IMR-90 (cell line): ENCODE data around the gene MED22. TPM values are rescaled to one million over a fixed set of nuclear protein-coding genes. Genes with fewer than 3 reads are reported as not detected.

ENCODE experiments used
- ATAC-seq: fragments of 200-7000 bp; cut with Tn5 transposase; 2 replicates; pipeline ENCODE4 v1.9.1; 2020; ENCODE audit warnings: low read depth, mild to moderate bottlenecking, moderate library complexity
- BruUV-seq: library from RNA; stranded (reverse); fragments of 400-500 nt; replicated peaks from 2 replicates; lab custom pipeline; 2021; lab: Mats Ljungman, UMichigan
- CTCF ChIA-PET: fragments of 300-600 bp; formaldehyde crosslinking; extraction: SDS; loops from one replicate; lab custom pipeline; 2021; ENCODE audit warnings: antibody characterized with exemption; lab: Yijun Ruan, JAX
- POLR2A ChIA-PET: fragments of 300-600 bp; sonication (Branson Sonifier 250); formaldehyde crosslinking; loops from one replicate; lab custom pipeline; 2022; ENCODE audit warnings: antibody characterized with exemption; ENCODE audit not compliant: unreplicated experiment; lab: Charles Lee
- DNase-seq: peaks from one replicate; pipeline ENCODE4 v3.0.0; 2013
- H2AFZ ChIP-seq: replicated peaks from 2 replicates; pipeline ENCODE3; 2013; ENCODE audit warnings: low read length, mild to moderate bottlenecking; ENCODE audit not compliant: poor library complexity
- H2AK5ac ChIP-seq: 2 replicates; pipeline ENCODE4 v1.6.1; 2013; ENCODE audit warnings: low read depth, low read length, inconsistent platforms
- H2AK9ac ChIP-seq: replicated peaks from 2 replicates; pipeline ENCODE3; 2013; ENCODE audit warnings: mild to moderate bottlenecking, low read depth, low read length, moderate library complexity; ENCODE audit not compliant: poor library complexity
- H2BK120ac ChIP-seq: 2 replicates; pipeline ENCODE4 v1.6.1; 2013; ENCODE audit warnings: low read depth, low read length, inconsistent platforms
- H2BK15ac ChIP-seq: 3 replicates; pipeline ENCODE4 v1.6.1; 2013; ENCODE audit warnings: low read depth, low read length, inconsistent platforms
- H2BK20ac ChIP-seq: 2 replicates; pipeline ENCODE4 v1.6.1; 2013; ENCODE audit warnings: low read depth, mild to moderate bottlenecking, inconsistent platforms, low read length, moderate library complexity
- H2BK5ac ChIP-seq: 2 replicates; pipeline ENCODE4 v1.6.1; 2013; ENCODE audit warnings: mild to moderate bottlenecking, low read depth, low read length, inconsistent platforms; ENCODE audit not compliant: poor library complexity, severe bottlenecking
- H3K14ac ChIP-seq: replicated peaks from 2 replicates; pipeline ENCODE4 v1.6.1; 2013; ENCODE audit warnings: low read depth, low read length, inconsistent platforms
- H3K18ac ChIP-seq: 2 replicates; pipeline ENCODE4 v1.6.1; 2013; ENCODE audit warnings: low read depth, low read length, control low read depth
- H3K23ac ChIP-seq: 2 replicates; pipeline ENCODE4 v1.6.1; 2013; ENCODE audit warnings: low read depth, low read length, inconsistent platforms
- H3K27ac ChIP-seq: 2 replicates; pipeline ENCODE4 v1.5.1; 2013; ENCODE audit warnings: mild to moderate bottlenecking, control low read depth, low read length; ENCODE audit not compliant: insufficient read depth
- H3K27me3 ChIP-seq: 2 replicates; pipeline ENCODE4 v1.6.1; 2013; ENCODE audit warnings: low read length; ENCODE audit not compliant: control insufficient read depth, insufficient read depth
- H3K36me3 ChIP-seq: 2 replicates; pipeline ENCODE4 v1.6.1; 2013; ENCODE audit warnings: low read length, mixed read lengths; ENCODE audit not compliant: control insufficient read depth, insufficient read depth
- H3K4ac ChIP-seq: 2 replicates; pipeline ENCODE4 v1.6.1; 2013; ENCODE audit warnings: low read depth, low read length, inconsistent platforms
- H3K4me1 ChIP-seq: 2 replicates; pipeline ENCODE4 v1.6.1; 2013; ENCODE audit warnings: low read length, mixed read lengths; ENCODE audit not compliant: control insufficient read depth, insufficient read depth
- H3K4me2 ChIP-seq: 2 replicates; pipeline ENCODE4 v1.6.1; 2013; ENCODE audit warnings: low read depth, mild to moderate bottlenecking, control low read depth, low read length, moderate library complexity
- H3K4me3 ChIP-seq: 2 replicates; pipeline ENCODE4 v1.5.1; 2013; ENCODE audit warnings: low read depth, mild to moderate bottlenecking, control low read depth, low read length, moderate library complexity; ENCODE audit not compliant: insufficient read depth
- H3K56ac ChIP-seq: 2 replicates; pipeline ENCODE4 v1.6.1; 2013; ENCODE audit warnings: low read length, inconsistent platforms; ENCODE audit not compliant: insufficient read depth; ENCODE audit errors: extremely low read depth
- H3K79me1 ChIP-seq, 2 experiments: 2 replicates each; pipeline ENCODE4 v1.6.1; 2013; ENCODE audit warnings: low read length in 2 of 2, inconsistent platforms in 1 of 2, low read depth in 1 of 2
- H3K9ac ChIP-seq: 2 replicates; pipeline ENCODE4 v1.6.1; 2013; ENCODE audit warnings: low read depth, low read length, control low read depth
- H3K9me1 ChIP-seq: 2 replicates; pipeline ENCODE4 v1.6.1; 2013; ENCODE audit warnings: low read length, inconsistent platforms; ENCODE audit not compliant: insufficient read depth
- H3K9me3 ChIP-seq: 2 replicates; pipeline ENCODE4 v1.6.1; 2013; ENCODE audit warnings: low read length; ENCODE audit not compliant: control insufficient read depth, insufficient read depth
- H4K20me1 ChIP-seq: 2 replicates; pipeline ENCODE4 v1.6.1; 2013; ENCODE audit warnings: low read length, inconsistent platforms; ENCODE audit not compliant: insufficient read depth
- H4K5ac ChIP-seq: 2 replicates; pipeline ENCODE4 v1.6.1; 2013; ENCODE audit warnings: mild to moderate bottlenecking, low read depth, low read length, control low read depth
- H4K8ac ChIP-seq, 2 experiments: 2 replicates each; pipeline ENCODE4 v1.6.1; 2013; ENCODE audit warnings: low read depth in 2 of 2, low read length in 2 of 2, control low read depth in 1 of 2, inconsistent platforms in 1 of 2
- H4K91ac ChIP-seq: 2 replicates; pipeline ENCODE4 v1.6.1; 2013; ENCODE audit warnings: low read depth, low read length, inconsistent platforms; ENCODE audit not compliant: insufficient read depth
- CEBPB ChIP-seq: IDR thresholded peaks from 2 replicates; pipeline ENCODE4 v1.6.1; 2012; ENCODE audit warnings: low read depth, low read length, improper control_type of control experiment
- FOS ChIP-seq: fragments of 150-350 bp; IDR thresholded peaks from 2 replicates; pipeline ENCODE4 v1.6.1; 2016; ENCODE audit warnings: low read depth, low read length
- MAFK ChIP-seq: IDR thresholded peaks from 2 replicates; pipeline ENCODE4 v1.6.1; 2012; ENCODE audit warnings: low read depth, low read length, improper control_type of control experiment
- MAZ ChIP-seq: IDR thresholded peaks from 2 replicates; pipeline ENCODE4 v1.6.1; 2012; ENCODE audit warnings: low read depth, mild to moderate bottlenecking, low read length, improper control_type of control experiment, moderate library complexity, borderline replicate concordance
- MXI1 ChIP-seq: IDR thresholded peaks from 2 replicates; pipeline ENCODE4 v1.6.1; 2012; ENCODE audit warnings: low read depth, mild to moderate bottlenecking, low read length, moderate library complexity, borderline replicate concordance
- NFE2L2 ChIP-seq: fragments of 150-350 bp; IDR thresholded peaks from 2 replicates; pipeline ENCODE4 v1.6.1; 2016; ENCODE audit warnings: low read depth, mild to moderate bottlenecking, low read length
- RFX5 ChIP-seq: IDR thresholded peaks from 2 replicates; pipeline ENCODE4 v1.8.0; 2012; ENCODE audit warnings: low read depth, mild to moderate bottlenecking, low read length, moderate library complexity
- WGBS, 2 experiments: methylation state at CpG; one replicate each; pipeline versions ENCODE4 v1.1.5 to v1.1.7; 2013; ENCODE audit warnings: missing lambda C conversion rate in 2 of 2; ENCODE audit not compliant: insufficient read length in 1 of 2; ENCODE audit errors: extremely low coverage in 2 of 2; 5-methylcytosine and 5-hydroxymethylcytosine counted together
- dilution Hi-C: fragments of 300-500 bp; cut with HindIII; formaldehyde crosslinking; loops from one replicate; pipeline ENCODE4 v1.14.3; 2018; ENCODE audit warnings: low sequenced_read_pairs; ENCODE audit not compliant: unreplicated experiment
- in situ Hi-C: fragments of 300-500 bp; cut with MboI; formaldehyde crosslinking; loops from 3 replicates; pipeline ENCODE4 v1.14.3; 2019; ENCODE audit warnings: low sequenced_read_pairs, inconsistent platforms, mixed read lengths
- intact Hi-C: fragments of 100-400 bp; cut with micrococcal nuclease; formaldehyde crosslinking; loops from 2 replicates; pipeline ENCODE4 v1.10.0; 2022
- polyA plus RNA-seq, 3 experiments: library from polyadenylated mRNA; depleted of rRNA; stranded (reverse); fragments of >200 nt; gene quantifications; 2 replicates each; pipeline ENCODE4 v1.2.3, GENCODE V29; 2012; ENCODE audit warnings: low replicate concordance in 1 of 3
- total RNA-seq: library from RNA; depleted of rRNA; stranded (reverse); fragments of >200 nt; gene quantifications from 2 replicates; pipeline ENCODE4 v1.2.3, GENCODE V29; 2012
- TF ChIP-seq, protein P1 (sequence below): fragments of 150-350 bp; IDR thresholded peaks from 2 replicates; pipeline ENCODE4 v1.6.1; 2016; ENCODE audit warnings: low read depth, mild to moderate bottlenecking, low read length, moderate library complexity, borderline replicate concordance

Gene MED22
- total and polyA plus RNA-seq, 2 of the 4 experiments (the other 2 are of a cell fraction) = 7.9 to 28.3 TPM

DNA sequence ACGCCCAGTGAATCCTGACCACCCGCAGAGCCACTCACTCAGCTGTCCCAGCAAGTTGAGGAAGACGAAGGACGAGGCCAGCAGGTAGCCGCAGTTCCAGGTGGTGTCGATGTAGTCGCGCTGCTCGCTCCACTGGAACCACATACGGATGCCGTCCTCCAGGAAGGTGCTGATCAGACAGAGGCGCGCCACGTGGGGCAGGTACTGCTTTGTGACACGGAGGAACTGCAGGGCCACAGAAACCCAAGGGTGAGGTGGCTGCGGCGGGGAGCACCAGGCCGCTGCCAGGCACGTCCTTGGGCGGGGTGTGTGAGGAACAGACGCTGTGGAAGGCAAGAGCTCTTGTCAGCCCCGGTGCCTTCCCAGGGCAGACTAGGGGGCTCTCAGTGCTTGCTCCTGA lies 19.3 kb upstream of the MED22 start:
- Histone ChIP-seq H4K20me1 (peaks cover 96% of the 10 kb centered on the region), H3K4me2 (no peak overlapping the region)
- CTCF ChIA-PET = no interaction called here

More for the DNA sequence above, 19.3 kb upstream of the MED22 start:
- Histone ChIP-seq H3K4me1 (peaks cover 11% of the 10 kb centered on the region), H4K8ac (no peak overlapping the region), H4K5ac (no peak overlapping the region), H3K9ac (no peak overlapping the region), H2AFZ (no peak overlapping the region), H3K9me3 (no peaks in the 10 kb centered on the region), H3K23ac (no peak overlapping the region), H3K4me3 (no peak overlapping the region), H2BK15ac (no peak overlapping the region), H3K18ac (no peak overlapping the region), H3K9me1 (peaks cover 30% of the 10 kb centered on the region), H4K91ac (no peak overlapping the region), H3K56ac (no peak overlapping the region), H3K27ac (no peak overlapping the region), H2AK9ac (no peak overlapping the region), H2AK5ac (no peak overlapping the region), H3K79me1 (peaks cover 28 to 80% of the 10 kb centered on the region in 2 experiments), H2BK20ac (no peak overlapping the region), H3K4ac (no peak overlapping the region), H3K14ac (no peak overlapping the region), H3K27me3 (no peaks in the 10 kb centered on the region), H3K36me3 (peaks cover 86% of the 10 kb centered on the region), H2BK120ac (no peak overlapping the region), H2BK5ac (no peak overlapping the region)
- 96% methylated on average over 13 of the region's 22 CpGs; no CpG with 5 or more reads in 1 of the 2 experiments for WGBS, 2 experiments
- no peak for TF ChIP-seq MAFK
- TF ChIP-seq, protein P1, sequence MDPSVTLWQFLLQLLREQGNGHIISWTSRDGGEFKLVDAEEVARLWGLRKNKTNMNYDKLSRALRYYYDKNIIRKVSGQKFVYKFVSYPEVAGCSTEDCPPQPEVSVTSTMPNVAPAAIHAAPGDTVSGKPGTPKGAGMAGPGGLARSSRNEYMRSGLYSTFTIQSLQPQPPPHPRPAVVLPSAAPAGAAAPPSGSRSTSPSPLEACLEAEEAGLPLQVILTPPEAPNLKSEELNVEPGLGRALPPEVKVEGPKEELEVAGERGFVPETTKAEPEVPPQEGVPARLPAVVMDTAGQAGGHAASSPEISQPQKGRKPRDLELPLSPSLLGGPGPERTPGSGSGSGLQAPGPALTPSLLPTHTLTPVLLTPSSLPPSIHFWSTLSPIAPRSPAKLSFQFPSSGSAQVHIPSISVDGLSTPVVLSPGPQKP = no peak
- TF ChIP-seq RFX5 = no peak
- TF ChIP-seq MXI1 = no peak
- no peak for TF ChIP-seq MAZ
- no peak for TF ChIP-seq FOS
- no peak for TF ChIP-seq CEBPB
- TF ChIP-seq NFE2L2 = no peak
- in situ Hi-C loops (no loop called here), dilution Hi-C loops (no loop called here), intact Hi-C loops (no loop called here)
- ATAC-seq = no peak
- no peak for DNase-seq
- POLR2A ChIA-PET = no interaction called here
- BruUV-seq = no TSS peak
